Hematopoietic multipotent progenitor cell (in vitro differentiated cells): Measurements from ENCODE around the gene LCN10. TPM values are rescaled to one million over a fixed set of nuclear protein-coding genes. Genes with fewer than 3 reads are reported as not detected.
"Not testable (repeated sequence)": the region's sequence is repeated elsewhere in the genome, so short reads cannot be mapped to it uniquely, and the experiment has no call there.

ENCODE experiments used
- DNase-seq, 3 donors: peaks; one replicate each; pipeline ENCODE4 v3.0.0-alpha.2; 2011 to 2015; ENCODE audit warnings: low read depth in 2 of 3, low spot score in 2 of 3
- total RNA-seq: library from RNA; depleted of rRNA; stranded (reverse); fragments of >200 nt; gene quantifications from one replicate; pipeline ENCODE4 v1.2.3, GENCODE V29; 2012

Gene LCN10
- total RNA-seq, result 1.3 TPM

GRCh38 chr9:136742591-136743391 lies at the start of gene LCN10:
TSS of gene LCN10 (minus strand) at chr9:136742940. CDS start at chr9:136742903, 37 bp downstream.
- DNase-seq, result no peak

GRCh38 chr9:136791516-136792276 lies 49.0 kb upstream of the LCN10 start:
- DNase-seq, result peak; percentile 53 to 63 (median 62)

GRCh38 chr9:136790640-136791515 lies 48.1 kb upstream of the LCN10 start, which contains the start of gene TMEM141:
TSS of gene TMEM141 (plus strand) at chr9:136791344. CDS start at chr9:136791371, 27 bp downstream.
- peak; percentile 99 for DNase-seq

GRCh38 chr9:136789523-136789937 lies 46.8 kb upstream of the LCN10 start:
- DNase-seq, result no peak

- peak in 1 of 3 donors; percentile 24 for DNase-seq
These were observed 46.1 kb upstream of the LCN10 start for GRCh38 chr9:136788644-136789522.

- DNase-seq, result peak in 2 of 3 donors; percentile 66 to 86
These were observed 45.1 kb upstream of the LCN10 start for GRCh38 chr9:136787690-136788400.

- not testable (repeated sequence) for DNase-seq
These were observed 44.2 kb upstream of the LCN10 start for GRCh38 chr9:136786983-136787382.

GRCh38 chr9:136786451-136786850 lies 43.7 kb upstream of the LCN10 start:
- DNase-seq, result no peak

- not testable (repeated sequence) for DNase-seq
These were observed 43.0 kb upstream of the LCN10 start for GRCh38 chr9:136785565-136786355.

- DNase-seq, result no peak
These were observed 42.2 kb upstream of the LCN10 start for GRCh38 chr9:136784997-136785361.

- peak in 1 of 3 donors; percentile 61 for DNase-seq
These were observed 41.7 kb upstream of the LCN10 start for GRCh38 chr9:136784249-136784996.

GRCh38 chr9:136782452-136782851 lies 39.7 kb upstream of the LCN10 start:
- no peak for DNase-seq

- DNase-seq, result no peak
These were observed 37.1 kb upstream of the LCN10 start for GRCh38 chr9:136779808-136780207.

GRCh38 chr9:136777359-136777758 lies 34.6 kb upstream of the LCN10 start:
- no peak for DNase-seq

- DNase-seq, result no peak
These were observed 34.2 kb upstream of the LCN10 start for GRCh38 chr9:136776947-136777346.

- no peak for DNase-seq
These were observed 32.5 kb upstream of the LCN10 start for GRCh38 chr9:136775191-136775590.

- DNase-seq, result no peak
These were observed 31.8 kb upstream of the LCN10 start for GRCh38 chr9:136774416-136775045.
